ENCODE measurements around the gene SBF2.
"Not testable (repeated sequence)": the region's sequence is repeated elsewhere in the genome, so short reads cannot be mapped to it uniquely, and the experiment has no call there.

SBF2 gene

DNA sequence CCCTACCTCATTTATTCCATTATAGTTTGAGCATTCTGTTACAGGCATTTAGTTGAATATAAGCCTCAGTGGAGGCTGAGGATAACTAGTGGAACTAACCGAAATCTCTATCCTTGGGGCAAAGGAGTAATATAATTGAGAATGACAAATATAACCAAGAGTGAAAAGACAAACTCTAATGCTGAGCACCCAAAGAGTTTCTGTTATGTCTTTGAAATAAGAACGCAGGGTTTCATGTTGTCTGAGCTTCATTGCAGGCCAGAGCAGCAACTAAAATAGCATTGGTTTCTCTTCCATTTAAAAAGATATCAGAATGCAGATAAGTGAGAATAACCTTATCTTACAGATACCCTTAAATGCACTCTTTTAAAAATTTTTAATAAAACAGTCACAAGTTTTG, 131.8 kb downstream of the SBF2 start:
- 0 out of 2 replicates have a peak, but pooled peaks cover 4% of the 10 kb centered on the region for H3K9me3 ChIP-seq (ENCODE audit: control insufficient read depth, insufficient read depth, low read length)
- H3K9ac ChIP-seq (ENCODE audit: low read depth, low read length), result no peak overlapping the region
- no peaks in the 10 kb centered on the region for H3K4me1 ChIP-seq (ENCODE audit: insufficient read depth, low read length)
- no peaks in the 10 kb centered on the region for H3K36me3 ChIP-seq (ENCODE audit: insufficient read depth, low read length)

DNA sequence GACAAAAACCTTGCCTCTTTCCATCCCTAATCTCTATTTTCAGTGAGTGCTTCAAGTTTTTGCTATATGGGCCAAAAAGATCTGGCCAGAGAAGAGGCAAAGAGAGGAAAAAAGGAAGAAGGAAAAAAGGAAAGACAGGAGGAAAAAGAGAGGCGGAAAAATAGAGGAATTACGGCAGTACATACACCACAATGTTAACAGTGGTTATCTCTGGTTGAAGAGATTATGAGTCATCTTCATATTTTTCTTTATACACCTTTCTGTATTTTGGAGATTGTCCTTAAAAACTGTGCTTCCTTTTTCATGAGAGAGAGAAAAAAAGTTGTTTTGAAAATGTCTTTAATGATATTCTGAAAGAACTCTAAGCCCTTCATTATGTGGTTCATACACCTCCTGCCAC, 133.7 kb downstream of the SBF2 start:
- H3K9me3 ChIP-seq (ENCODE audit: control insufficient read depth, insufficient read depth, low read length), result 0 out of 2 replicates have a peak, but pooled peaks cover 4% of the 10 kb centered on the region
- H3K36me3 ChIP-seq (ENCODE audit: insufficient read depth, low read length), result no peaks in the 10 kb centered on the region
- no peaks in the 10 kb centered on the region for H3K4me1 ChIP-seq (ENCODE audit: insufficient read depth, low read length)
- H3K9ac ChIP-seq (ENCODE audit: low read depth, low read length), result no peak overlapping the region

DNA sequence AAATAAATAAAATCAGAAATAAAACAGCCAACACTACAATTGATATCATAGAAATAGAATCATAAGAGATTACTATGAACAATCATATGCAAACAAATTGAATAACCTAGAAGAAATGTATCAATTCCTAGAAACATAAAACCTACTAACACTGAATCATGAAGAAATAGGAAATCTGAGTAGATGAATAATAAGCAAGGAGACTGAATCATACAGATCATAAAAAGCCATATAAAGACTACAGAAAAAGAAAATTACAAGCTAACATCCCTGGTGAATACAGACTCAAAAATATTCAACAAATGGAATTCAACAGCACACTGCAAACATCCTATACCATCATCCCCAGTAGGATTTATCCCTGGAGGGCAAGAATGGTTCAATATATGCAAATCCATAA, 135.6 kb downstream of the SBF2 start:
- Histone ChIP-seq H3K9me3 (ENCODE audit: control insufficient read depth, insufficient read depth, low read length) (0 out of 2 replicates have a peak, but pooled peaks cover 4% of the 10 kb centered on the region), H3K36me3 (ENCODE audit: insufficient read depth, low read length) (no peaks in the 10 kb centered on the region), H3K9ac (ENCODE audit: low read depth, low read length) (no peak overlapping the region), H3K4me1 (ENCODE audit: insufficient read depth, low read length) (no peaks in the 10 kb centered on the region)

DNA sequence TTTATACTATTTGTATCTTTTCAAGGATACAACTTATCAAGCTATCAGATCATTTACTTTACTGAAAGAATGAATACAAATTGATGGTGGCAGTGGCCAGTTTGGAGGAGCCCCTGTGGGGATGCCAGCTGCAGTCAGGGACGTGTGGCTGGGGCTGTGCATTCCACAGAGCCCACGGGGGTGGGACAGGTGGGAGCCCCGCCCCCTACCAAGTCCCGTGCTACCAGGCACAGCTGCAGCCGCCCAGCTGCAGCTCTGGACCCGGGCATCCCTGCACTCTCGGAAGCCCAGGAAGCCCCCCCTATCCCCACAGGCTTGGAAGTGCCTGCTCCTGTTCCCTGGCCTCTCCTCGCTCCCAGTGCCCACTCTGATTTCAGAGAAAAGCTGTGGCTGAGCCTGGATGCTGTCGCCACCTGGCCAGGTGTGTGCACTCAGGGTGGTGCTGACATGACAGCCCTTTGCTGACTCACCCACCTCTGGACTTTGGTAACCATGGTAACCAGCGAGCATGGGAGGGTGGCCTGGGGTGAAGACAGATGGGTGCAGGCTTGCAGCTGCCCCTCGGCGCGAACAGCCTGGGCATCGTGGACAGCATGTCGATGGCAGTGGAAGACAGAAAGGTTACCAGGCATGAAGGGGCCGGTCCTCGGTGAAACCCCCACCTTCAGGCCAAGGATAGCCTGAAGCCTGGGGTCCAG, 138.1 kb downstream of the SBF2 start:
- no peaks in the 10 kb centered on the region for H3K4me1 ChIP-seq (ENCODE audit: insufficient read depth, low read length)
- no peaks in the 10 kb centered on the region for H3K36me3 ChIP-seq (ENCODE audit: insufficient read depth, low read length)
- 0 out of 2 replicates have a peak, but pooled peaks cover 4% of the 10 kb centered on the region for H3K9me3 ChIP-seq (ENCODE audit: control insufficient read depth, insufficient read depth, low read length)
- H3K9ac ChIP-seq (ENCODE audit: low read depth, low read length), result no peak overlapping the region

DNA sequence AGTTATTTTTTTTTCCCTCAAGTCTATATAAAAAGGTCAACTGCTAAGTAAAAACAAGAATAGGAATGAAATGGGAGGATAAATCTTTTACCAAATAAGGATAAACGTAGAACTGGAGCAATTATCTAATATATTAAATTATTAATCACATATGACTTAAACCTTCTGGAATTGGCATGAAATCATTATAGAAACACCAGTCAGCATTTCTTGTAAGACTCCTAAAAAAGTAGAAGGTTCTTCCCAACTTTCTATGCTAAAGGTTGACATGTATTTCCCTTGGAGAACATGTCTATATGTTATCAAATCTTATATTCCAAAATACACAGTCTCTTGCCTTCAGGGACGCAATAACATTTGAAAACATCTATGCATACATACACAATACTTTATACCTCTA, 143.2 kb downstream of the SBF2 start:
- no peaks in the 10 kb centered on the region for H3K4me1 ChIP-seq (ENCODE audit: insufficient read depth, low read length)
- H3K9ac ChIP-seq (ENCODE audit: low read depth, low read length), result no peak overlapping the region
- H3K9me3 ChIP-seq (ENCODE audit: control insufficient read depth, insufficient read depth, low read length), result no peaks in the 10 kb centered on the region; the same call in 1 of the 2 replicates
- no peaks in the 10 kb centered on the region for H3K36me3 ChIP-seq (ENCODE audit: insufficient read depth, low read length)

DNA sequence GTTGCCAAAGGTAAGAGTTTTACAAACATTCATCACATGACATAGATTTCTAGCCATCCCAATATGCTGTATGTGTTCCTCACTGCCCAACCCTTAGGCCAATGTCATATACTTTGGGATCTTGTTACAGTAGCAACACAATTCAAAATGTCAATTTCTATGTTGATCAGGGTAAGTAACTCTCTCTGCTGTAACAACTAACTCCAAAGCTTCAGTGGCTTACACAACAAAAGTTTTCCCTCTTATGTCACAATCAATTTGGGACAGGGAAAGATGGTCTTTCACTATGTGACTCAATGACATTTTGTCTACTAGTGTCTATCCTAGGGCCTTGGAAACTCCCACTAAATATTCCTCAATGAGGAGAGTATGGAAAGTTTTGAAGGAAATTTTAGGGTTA, 144.5 kb downstream of the SBF2 start:
- no peaks in the 10 kb centered on the region; the same call in 1 of the 2 replicates for H3K9me3 ChIP-seq (ENCODE audit: control insufficient read depth, insufficient read depth, low read length)
- no peak overlapping the region for H3K9ac ChIP-seq (ENCODE audit: low read depth, low read length)
- no peaks in the 10 kb centered on the region for H3K36me3 ChIP-seq (ENCODE audit: insufficient read depth, low read length)
- H3K4me1 ChIP-seq (ENCODE audit: insufficient read depth, low read length), result no peaks in the 10 kb centered on the region

DNA sequence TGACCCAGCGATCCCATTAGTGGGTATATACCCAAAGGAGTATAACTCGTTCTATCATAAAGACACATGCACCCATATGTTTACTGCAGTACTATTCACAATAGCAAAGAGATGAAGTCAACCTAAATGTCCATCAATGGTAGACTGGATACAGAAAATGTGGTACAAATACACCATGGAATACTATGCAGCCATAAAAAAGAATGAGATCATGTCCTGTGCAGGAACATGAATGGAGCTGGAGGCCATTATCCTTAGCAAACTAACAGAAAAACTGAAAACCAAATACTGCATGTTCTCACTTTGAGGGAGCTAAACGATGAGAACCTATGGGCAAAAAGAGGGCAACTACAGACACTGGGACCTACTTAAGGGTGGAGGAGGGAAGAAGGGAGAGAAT, 146.8 kb downstream of the SBF2 start:
- Histone ChIP-seq H3K9ac (ENCODE audit: low read depth, low read length) (no peak overlapping the region), H3K9me3 (ENCODE audit: control insufficient read depth, insufficient read depth, low read length) (no peaks in the 10 kb centered on the region; the same call in 1 of the 2 replicates), H3K4me1 (ENCODE audit: insufficient read depth, low read length) (no peaks in the 10 kb centered on the region), H3K36me3 (ENCODE audit: insufficient read depth, low read length) (no peaks in the 10 kb centered on the region)

DNA sequence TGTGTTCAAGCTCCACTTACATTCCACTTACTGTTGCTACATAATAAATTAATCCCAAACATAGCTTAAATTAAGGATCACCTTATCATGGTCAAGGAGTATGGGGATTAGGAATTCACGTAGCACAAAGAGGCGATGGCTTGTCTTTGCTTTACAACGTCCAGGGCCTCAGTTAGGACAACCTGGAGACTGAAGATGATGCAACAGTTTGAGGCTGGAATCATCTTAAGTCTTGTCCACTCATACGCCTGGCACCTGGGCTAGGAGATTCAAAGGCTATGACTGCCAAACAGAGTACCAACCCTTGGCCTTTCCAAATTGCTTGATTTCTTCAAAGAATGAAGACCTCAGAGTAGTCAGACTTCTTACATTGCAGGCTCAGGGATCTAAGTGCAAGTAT, 149.1 kb downstream of the SBF2 start:
- Histone ChIP-seq H3K4me1 (ENCODE audit: insufficient read depth, low read length) (0 out of 2 replicates have a peak, but pooled peaks cover 6% of the 10 kb centered on the region), H3K9ac (ENCODE audit: low read depth, low read length) (no peak overlapping the region), H3K9me3 (ENCODE audit: control insufficient read depth, insufficient read depth, low read length) (no peaks in the 10 kb centered on the region; the same call in none of the 2 replicates), H3K36me3 (ENCODE audit: insufficient read depth, low read length) (no peaks in the 10 kb centered on the region)

DNA sequence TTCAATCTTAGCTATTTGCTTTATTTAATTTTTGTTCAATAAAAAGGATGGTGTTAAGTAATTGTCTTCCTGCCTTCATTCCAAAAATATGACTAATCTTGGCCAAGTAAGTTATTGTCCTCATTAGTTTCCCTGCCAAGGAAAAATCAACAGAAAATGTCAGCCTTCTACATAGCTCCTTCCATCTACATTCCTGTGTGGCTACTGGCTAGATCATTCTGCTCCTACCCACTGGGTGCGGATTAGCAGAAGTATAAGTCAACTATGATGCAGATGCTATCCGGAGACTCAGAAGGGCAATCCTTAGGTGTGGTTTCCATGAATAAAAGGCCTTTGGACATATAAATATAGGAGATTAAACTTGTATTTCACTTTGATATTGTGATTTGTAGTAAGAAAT, 154.4 kb downstream of the SBF2 start:
- Histone ChIP-seq H3K9me3 (ENCODE audit: control insufficient read depth, insufficient read depth, low read length) (peaks cover 6% of the 10 kb centered on the region), H3K36me3 (ENCODE audit: insufficient read depth, low read length) (no peaks in the 10 kb centered on the region), H3K9ac (ENCODE audit: low read depth, low read length) (no peak overlapping the region), H3K4me1 (ENCODE audit: insufficient read depth, low read length) (0 out of 2 replicates have a peak, but pooled peaks cover 6% of the 10 kb centered on the region)

DNA sequence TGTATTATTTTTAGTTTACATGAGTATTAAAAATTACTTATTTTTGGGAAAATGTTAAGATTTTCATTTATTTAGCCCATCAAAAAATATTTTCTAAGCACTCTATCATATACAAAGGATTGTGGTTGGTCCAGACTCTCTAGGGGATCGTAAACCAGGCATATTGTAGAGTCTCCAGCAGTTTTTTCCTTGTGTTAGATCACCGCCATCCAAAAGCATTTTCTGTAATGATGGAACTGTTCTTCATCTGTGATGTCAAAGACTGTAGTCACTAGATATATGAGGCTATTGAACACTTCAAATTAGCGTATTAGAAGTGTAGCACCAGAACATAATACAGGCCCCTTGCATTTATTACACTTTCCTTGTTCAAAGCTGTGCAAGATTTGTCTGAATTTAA, 154.9 kb downstream of the SBF2 start:
- 0 out of 2 replicates have a peak, but pooled peaks cover 6% of the 10 kb centered on the region for H3K4me1 ChIP-seq (ENCODE audit: insufficient read depth, low read length)
- no peak overlapping the region for H3K9ac ChIP-seq (ENCODE audit: low read depth, low read length)
- peaks cover 6% of the 10 kb centered on the region for H3K9me3 ChIP-seq (ENCODE audit: control insufficient read depth, insufficient read depth, low read length)
- no peaks in the 10 kb centered on the region for H3K36me3 ChIP-seq (ENCODE audit: insufficient read depth, low read length)

DNA sequence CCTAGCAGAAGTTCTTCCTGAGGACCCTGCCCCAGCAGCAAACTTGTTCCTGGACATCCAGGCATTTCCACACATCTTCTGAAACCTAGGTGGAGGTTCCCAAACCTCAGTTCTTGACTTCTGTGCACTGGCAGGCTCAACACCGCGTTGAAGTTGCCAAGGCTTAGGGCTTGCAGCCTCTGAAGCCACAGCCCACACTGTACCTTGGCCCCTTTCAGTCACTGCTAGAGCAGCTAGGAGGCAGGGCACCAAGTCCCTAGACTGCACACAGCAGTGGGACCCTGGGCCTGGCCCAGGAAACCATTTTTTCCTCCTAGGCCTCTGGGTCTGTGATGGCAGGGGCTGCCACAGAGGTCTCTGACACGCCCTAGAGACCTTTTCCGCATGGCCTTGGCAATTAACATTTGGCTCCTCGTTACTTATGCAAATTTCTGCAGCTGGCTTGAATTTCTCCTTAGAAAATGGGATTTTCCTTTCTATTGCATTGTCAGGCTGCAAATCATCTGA, 159.0 kb downstream of the SBF2 start:
- Histone ChIP-seq H3K9ac (ENCODE audit: low read depth, low read length) (no peak overlapping the region), H3K4me1 (ENCODE audit: insufficient read depth, low read length) (no peaks in the 10 kb centered on the region), H3K9me3 (ENCODE audit: control insufficient read depth, insufficient read depth, low read length) (peaks cover 6% of the 10 kb centered on the region; the same call in 1 of the 2 replicates), H3K36me3 (ENCODE audit: insufficient read depth, low read length) (no peaks in the 10 kb centered on the region)

DNA sequence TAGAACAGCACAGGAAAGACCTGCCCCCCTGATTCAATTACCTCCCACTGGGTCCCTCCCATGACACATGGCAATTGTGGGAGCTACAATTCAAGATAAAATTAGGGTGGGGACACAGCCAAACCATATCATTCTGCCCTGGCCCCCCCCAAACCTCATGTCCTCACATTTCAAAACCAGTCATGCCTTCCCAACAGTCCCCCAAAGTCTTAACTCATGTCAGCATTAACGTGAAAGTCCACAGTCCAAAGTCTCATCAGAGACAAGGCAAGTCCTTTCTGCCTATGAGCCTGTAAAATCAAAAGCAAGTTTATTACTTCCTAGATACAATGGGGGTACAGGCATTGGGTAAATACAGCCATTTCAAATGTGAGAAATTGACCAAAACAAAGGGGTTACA, 159.8 kb downstream of the SBF2 start:
- not testable (repeated sequence) for H3K36me3 ChIP-seq (ENCODE audit: insufficient read depth, low read length); H3K9me3 ChIP-seq (ENCODE audit: control insufficient read depth, insufficient read depth, low read length); H3K4me1 ChIP-seq (ENCODE audit: insufficient read depth, low read length); H3K9ac ChIP-seq (ENCODE audit: low read depth, low read length)

DNA sequence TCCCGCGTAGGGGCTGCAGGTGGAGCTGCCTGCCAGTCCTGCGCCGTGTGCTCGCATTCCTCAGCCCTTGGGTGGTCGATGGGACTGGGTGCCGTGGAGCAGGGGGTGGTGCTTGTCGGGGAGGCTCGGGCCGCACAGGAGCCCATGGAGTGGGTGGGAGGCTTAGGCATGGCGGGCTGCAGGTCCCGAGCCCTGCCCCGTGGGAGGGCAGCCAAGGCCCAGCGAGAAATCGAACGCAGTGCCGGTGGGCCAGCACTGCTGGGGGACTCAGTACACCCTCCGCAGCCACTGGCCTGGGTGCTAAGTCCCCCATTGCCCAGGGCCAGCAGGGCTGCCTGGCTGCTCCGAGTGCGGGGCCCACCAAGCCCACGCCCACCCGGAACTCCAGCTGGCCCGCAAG, 160.8 kb downstream of the SBF2 start:
- H3K9ac ChIP-seq (ENCODE audit: low read depth, low read length); H3K4me1 ChIP-seq (ENCODE audit: insufficient read depth, low read length); H3K36me3 ChIP-seq (ENCODE audit: insufficient read depth, low read length); H3K9me3 ChIP-seq (ENCODE audit: control insufficient read depth, insufficient read depth, low read length): not testable (repeated sequence)

DNA sequence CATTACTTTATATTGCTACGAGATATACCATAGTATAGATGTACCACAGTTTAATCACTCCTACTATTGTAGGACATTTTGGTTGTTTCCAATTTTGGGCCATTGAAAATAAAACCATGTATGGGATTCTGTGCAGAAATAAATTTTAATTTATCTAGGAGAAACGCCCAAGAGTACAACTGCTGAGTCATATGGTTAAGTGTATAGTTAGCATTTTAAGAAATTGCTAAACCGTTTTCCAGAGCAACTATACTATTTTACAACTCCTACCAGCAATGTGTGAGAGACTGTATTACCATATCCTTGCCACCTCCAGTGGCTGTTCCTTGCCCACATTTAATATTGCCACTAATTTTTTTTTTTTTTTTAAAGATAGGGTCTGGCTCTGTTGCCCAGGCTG, 163.1 kb downstream of the SBF2 start:
- Histone ChIP-seq H3K9me3 (ENCODE audit: control insufficient read depth, insufficient read depth, low read length) (0 out of 2 replicates have a peak, but pooled peaks cover 6% of the 10 kb centered on the region), H3K36me3 (ENCODE audit: insufficient read depth, low read length) (no peaks in the 10 kb centered on the region), H3K9ac (ENCODE audit: low read depth, low read length) (no peak overlapping the region), H3K4me1 (ENCODE audit: insufficient read depth, low read length) (no peaks in the 10 kb centered on the region)

DNA sequence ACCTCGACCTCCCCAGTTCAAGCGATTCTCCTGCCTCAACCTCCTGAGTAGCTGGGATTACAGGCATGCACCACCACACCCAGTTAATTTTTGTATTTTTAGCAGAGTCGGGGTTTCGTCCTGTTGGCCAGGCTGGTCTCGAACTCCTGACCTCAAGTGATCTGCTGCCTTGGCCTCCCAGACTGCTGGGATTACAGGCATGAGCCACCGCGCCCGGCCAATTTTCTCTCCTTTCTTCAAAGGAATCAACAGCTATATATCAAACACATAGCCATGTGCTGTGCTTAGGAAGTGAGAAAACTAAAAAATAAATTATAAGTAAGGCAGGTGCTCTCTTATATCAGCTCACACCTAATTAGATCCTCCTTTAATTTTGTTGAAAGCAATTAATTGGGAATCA, 164.8 kb downstream of the SBF2 start:
- H3K4me1 ChIP-seq (ENCODE audit: insufficient read depth, low read length); H3K9me3 ChIP-seq (ENCODE audit: control insufficient read depth, insufficient read depth, low read length); H3K9ac ChIP-seq (ENCODE audit: low read depth, low read length); H3K36me3 ChIP-seq (ENCODE audit: insufficient read depth, low read length): not testable (repeated sequence)

Data from ES-I3 (cell line).